ENCODE results near the gene ABCG8. TPM values are rescaled to one million over a fixed set of nuclear protein-coding genes. Genes with fewer than 3 reads are reported as not detected.

ABCG8 gene
- total RNA-seq, 1 donor from 2014 or later: 0.23 TPM

DNA sequence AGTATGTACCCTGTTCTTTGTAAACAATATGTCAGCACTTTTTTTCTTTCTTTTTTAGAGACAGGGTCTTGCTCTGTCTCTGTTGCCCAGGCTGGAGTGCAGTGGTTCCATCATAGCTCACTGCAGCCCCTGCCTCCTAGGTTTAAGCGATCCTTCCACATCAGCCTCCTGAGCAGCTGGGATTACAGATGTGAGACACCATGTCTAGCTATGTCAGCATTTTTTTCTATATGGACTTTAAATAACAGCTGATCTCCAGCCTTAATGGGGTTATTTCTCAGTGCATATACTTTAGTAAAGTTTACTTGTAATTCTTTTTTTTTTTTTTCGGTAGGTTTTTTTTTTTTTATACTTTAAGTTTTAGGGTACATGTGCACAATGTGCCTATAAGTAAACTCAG, 26.8 kb upstream of the ABCG8 start:
- Mint-ChIP-seq H3K27ac (no peak overlapping the region), H3K27me3 (ENCODE audit: low read depth) (no peaks in the 10 kb centered on the region), H3K4me1 (ENCODE audit: low read depth) (peaks cover 5% of the 10 kb centered on the region), H3K4me3 (ENCODE audit: low read depth) (no peak overlapping the region), H3K9me3 (peaks cover 4% of the 10 kb centered on the region), H3K36me3 (ENCODE audit: low read depth) (peaks cover 17% of the 10 kb centered on the region)
- no peak for DNase-seq (ENCODE audit: low spot score)
- intact Hi-C loops (cut with micrococcal nuclease): no loop called here

DNA sequence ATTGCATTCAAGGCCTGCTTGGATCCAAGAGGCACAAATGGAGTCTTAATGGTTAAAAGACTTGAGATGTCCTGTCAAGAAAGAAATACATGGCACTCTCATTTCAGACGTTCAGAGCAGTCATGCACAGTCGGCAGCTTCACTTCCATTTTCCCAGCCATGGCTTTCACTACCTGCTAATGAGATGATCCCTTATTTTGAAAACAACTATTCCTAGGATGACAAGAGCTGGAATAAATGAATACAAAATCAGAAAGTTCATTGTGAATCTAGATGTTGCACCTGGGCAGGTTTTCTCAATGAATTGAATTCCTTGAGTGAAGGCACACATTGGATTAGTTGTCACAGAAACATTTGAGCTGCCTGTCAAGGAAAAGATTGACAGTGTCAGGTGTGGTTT, 25.8 kb upstream of the ABCG8 start:
- no peak for DNase-seq (ENCODE audit: low spot score)
- Mint-ChIP-seq H3K27me3 (ENCODE audit: low read depth) (no peaks in the 10 kb centered on the region), H3K9me3 (peaks cover 4% of the 10 kb centered on the region), H3K36me3 (ENCODE audit: low read depth) (peaks cover 17% of the 10 kb centered on the region), H3K4me1 (ENCODE audit: low read depth) (peaks cover 5% of the 10 kb centered on the region), H3K27ac (no peak overlapping the region), H3K4me3 (ENCODE audit: low read depth) (no peak overlapping the region)
- intact Hi-C loops (cut with micrococcal nuclease): no loop called here

DNA sequence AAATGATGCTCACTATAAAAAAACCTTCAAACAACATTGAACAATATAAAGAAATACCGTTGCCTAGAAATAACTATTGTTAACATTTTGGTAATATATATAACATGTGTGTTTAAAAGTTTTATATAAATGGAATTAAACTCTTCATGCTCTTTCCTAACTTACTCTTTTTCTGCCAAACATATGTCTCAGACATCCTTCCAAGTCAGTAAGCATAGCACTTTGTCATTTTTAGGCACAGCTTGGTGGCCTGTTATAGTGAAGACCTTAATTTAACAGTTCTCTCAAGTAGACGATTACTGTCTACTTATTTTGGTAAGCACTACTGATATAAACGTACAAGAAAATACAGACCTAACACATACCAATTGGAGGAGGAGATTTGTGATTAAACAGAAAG, 24.1 kb upstream of the ABCG8 start:
- H3K4me3 Mint-ChIP-seq (ENCODE audit: low read depth): no peak overlapping the region
- H3K4me1 Mint-ChIP-seq (ENCODE audit: low read depth): peaks cover 10% of the 10 kb centered on the region
- no peak overlapping the region for H3K27ac Mint-ChIP-seq
- peaks cover 7% of the 10 kb centered on the region for H3K9me3 Mint-ChIP-seq
- peaks cover 15% of the 10 kb centered on the region for H3K36me3 Mint-ChIP-seq (ENCODE audit: low read depth)
- no peaks in the 10 kb centered on the region for H3K27me3 Mint-ChIP-seq (ENCODE audit: low read depth)
- intact Hi-C loops (cut with micrococcal nuclease): loop anchor here (5.0 kb wide), 1 partner anchor 37 kb away; no protein-coding TSS in a partner anchor
- DNase-seq (ENCODE audit: low spot score): no peak

DNA sequence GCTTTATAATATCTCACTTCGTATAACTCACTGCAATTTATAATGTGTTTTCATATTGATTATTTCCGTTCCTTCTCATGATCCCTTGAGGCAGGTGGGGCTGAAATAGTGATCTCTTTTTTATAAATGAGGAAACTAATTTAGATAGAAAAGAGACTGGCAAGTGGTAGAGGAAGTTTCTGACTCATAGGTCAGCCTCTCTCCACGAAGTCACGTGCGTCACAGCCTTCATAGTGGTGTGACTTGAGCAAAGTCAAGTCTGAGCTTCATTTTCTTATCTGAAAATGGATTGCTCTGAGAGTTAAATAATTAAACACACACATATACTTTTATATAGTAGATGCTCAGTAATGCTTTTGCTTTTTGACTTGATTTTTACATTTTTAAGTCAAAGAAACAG, 20.0 kb upstream of the ABCG8 start:
- Mint-ChIP-seq H3K27me3 (ENCODE audit: low read depth) (no peaks in the 10 kb centered on the region), H3K27ac (peak overlapping the region; percentile 24), H3K9me3 (peaks cover 7% of the 10 kb centered on the region), H3K4me3 (ENCODE audit: low read depth) (no peak overlapping the region), H3K36me3 (ENCODE audit: low read depth) (peaks cover 8% of the 10 kb centered on the region), H3K4me1 (ENCODE audit: low read depth) (peaks cover 10% of the 10 kb centered on the region)
- intact Hi-C loops (cut with micrococcal nuclease): loop anchor here (5.0 kb wide), 1 partner anchor 41 kb away; no protein-coding TSS in a partner anchor
- DNase-seq (ENCODE audit: low spot score): no peak

DNA sequence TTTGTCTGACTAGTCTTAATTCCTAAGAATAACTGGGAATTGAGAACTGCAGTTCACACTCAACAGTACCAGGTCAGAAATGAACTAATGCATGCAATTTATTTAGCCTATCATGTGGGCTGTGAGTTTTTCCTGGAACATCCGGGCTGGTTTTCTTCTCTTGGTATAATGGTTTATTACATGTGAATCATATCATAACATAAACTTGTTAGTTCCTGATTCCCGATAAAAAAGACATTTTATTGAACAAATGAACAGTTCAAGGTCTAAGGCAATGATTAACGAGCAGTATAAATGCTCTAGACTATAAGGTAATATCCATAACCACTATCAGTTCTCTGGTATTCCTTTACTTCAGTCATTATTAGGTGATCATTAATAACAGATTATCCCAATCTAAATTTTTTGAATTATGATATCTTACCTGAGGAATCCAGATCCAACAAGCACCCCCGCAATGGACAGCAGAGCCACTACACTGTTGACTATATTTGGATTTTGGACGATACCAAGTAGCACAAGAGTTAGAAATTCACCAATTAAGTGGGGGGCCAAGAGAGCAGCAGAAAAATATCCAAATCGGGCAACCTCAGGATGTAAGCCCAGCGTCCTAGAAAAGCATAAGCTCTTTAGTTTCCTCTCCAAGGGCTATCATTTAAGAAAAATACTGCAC, 19.1 kb upstream of the ABCG8 start:
- no peak overlapping the region for H3K4me3 Mint-ChIP-seq (ENCODE audit: low read depth)
- DNase-seq (ENCODE audit: low spot score): no peak
- H3K27ac Mint-ChIP-seq: no peak overlapping the region
- peaks cover 10% of the 10 kb centered on the region for H3K4me1 Mint-ChIP-seq (ENCODE audit: low read depth)
- peaks cover 8% of the 10 kb centered on the region for H3K36me3 Mint-ChIP-seq (ENCODE audit: low read depth)
- H3K27me3 Mint-ChIP-seq (ENCODE audit: low read depth): no peaks in the 10 kb centered on the region
- peaks cover 7% of the 10 kb centered on the region for H3K9me3 Mint-ChIP-seq
- intact Hi-C loops (cut with micrococcal nuclease): loop anchor here (5.0 kb wide), 1 partner anchor 42 kb away; no protein-coding TSS in a partner anchor

DNA sequence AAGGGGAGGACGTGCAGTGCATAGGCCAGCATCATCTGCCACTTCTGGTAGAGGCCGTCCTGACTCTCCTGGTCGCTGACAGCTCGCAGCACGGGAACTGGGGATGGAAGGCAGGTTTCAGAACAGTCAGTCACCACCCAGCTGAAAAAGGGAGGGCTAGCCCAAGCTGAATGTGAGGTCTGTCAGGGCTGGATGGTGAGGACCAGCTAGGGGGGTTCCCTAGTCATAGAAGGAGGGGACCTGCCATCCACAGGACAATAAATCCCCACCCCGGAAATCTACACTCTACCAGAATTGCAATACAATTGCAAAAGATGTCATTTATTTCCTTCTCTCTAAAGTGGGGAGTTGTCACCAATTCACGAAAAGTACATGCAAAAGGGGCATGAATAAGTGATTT, 15.9 kb upstream of the ABCG8 start:
- intact Hi-C loops (cut with micrococcal nuclease): no loop called here
- Mint-ChIP-seq H3K36me3 (ENCODE audit: low read depth) (no peaks in the 10 kb centered on the region), H3K4me3 (ENCODE audit: low read depth) (no peak overlapping the region), H3K9me3 (peaks cover 3% of the 10 kb centered on the region), H3K27me3 (ENCODE audit: low read depth) (no peaks in the 10 kb centered on the region), H3K4me1 (ENCODE audit: low read depth) (peaks cover 7% of the 10 kb centered on the region), H3K27ac (no peak overlapping the region)
- no peak for DNase-seq (ENCODE audit: low spot score)

DNA sequence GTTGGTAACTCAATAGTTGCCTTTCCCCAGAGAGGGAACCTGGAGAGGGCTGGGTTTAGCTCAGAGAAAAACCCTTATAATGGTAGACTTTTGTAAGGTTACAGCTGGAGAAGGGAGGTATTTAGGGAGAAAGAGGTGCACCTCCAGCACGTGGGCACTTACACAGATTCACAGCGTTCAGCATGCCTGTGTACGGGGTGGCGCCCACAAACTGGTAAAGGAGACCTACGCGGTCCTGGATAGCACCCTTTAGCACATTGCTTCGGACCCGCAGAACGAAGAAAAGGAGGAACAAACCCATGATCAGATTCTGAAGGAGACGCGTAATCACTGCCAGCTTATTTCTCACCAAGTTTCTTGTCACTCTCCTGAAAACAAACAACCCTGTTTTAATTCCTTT, 15.0 kb upstream of the ABCG8 start:
- H3K36me3 Mint-ChIP-seq (ENCODE audit: low read depth): no peaks in the 10 kb centered on the region
- peaks cover under 1% of the 10 kb centered on the region for H3K9me3 Mint-ChIP-seq
- DNase-seq (ENCODE audit: low spot score): no peak
- H3K4me1 Mint-ChIP-seq (ENCODE audit: low read depth): peaks cover 4% of the 10 kb centered on the region
- intact Hi-C loops (cut with micrococcal nuclease): no loop called here
- H3K27me3 Mint-ChIP-seq (ENCODE audit: low read depth): no peaks in the 10 kb centered on the region
- H3K4me3 Mint-ChIP-seq (ENCODE audit: low read depth): no peak overlapping the region
- H3K27ac Mint-ChIP-seq: no peak overlapping the region

DNA sequence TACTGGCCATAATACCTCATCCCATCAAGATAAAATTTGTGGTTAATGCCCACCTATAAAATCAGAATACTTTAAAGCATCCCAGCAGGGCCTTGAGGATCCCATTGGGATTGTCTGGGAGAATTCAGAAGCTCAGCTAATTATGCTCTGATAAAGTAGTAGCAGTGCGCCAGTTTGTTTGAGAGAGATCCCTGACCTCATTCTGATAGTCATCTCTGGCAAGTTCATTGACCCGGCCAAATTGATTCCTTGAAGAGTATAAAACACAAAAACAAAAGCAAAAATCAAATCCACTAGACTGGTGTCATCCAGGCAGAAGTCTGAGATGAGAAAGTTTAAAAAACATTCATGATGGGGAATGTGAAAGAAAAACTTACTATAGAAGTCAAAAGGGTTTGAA, 14.3 kb upstream of the ABCG8 start:
- H3K4me3 Mint-ChIP-seq (ENCODE audit: low read depth): no peak overlapping the region
- no peaks in the 10 kb centered on the region for H3K4me1 Mint-ChIP-seq (ENCODE audit: low read depth)

DNA sequence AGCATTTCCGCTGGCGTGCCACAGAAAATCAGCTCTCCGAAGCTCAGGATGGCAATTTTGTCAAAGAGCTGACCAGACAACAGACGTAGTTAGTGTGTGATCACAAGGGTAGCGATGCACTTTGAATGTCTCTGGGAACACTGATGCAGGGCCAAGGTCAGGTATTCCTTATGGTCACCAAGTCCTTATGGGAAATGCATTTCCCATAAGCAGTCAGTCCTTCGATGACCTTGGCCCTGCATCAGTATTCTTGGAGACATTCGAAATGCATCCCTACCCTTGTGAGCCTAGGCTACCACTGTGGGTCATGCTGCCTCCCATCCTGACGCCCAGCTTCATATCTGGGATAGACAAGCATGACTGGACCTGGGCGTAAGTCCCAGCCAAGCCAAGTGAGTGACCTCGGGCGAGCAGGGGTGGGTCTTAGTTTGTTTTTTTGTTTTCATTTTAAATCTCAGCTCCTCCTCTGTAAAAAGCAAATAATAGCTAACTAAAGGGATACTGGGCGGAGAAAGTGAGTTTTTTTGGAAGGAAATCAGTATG, 13.7 kb upstream of the ABCG8 start:
- intact Hi-C loops (cut with micrococcal nuclease): no loop called here
- Mint-ChIP-seq H3K9me3 (no peaks in the 10 kb centered on the region), H3K36me3 (ENCODE audit: low read depth) (no peaks in the 10 kb centered on the region), H3K4me1 (ENCODE audit: low read depth) (no peaks in the 10 kb centered on the region), H3K27me3 (ENCODE audit: low read depth) (peaks cover 8% of the 10 kb centered on the region), H3K4me3 (ENCODE audit: low read depth) (no peak overlapping the region), H3K27ac (no peak overlapping the region)
- DNase-seq (ENCODE audit: low spot score): no peak

More for the DNA sequence above, 14.3 kb upstream of the ABCG8 start:
- DNase-seq (ENCODE audit: low spot score): no peak
- Mint-ChIP-seq H3K27me3 (ENCODE audit: low read depth) (peaks cover 3% of the 10 kb centered on the region), H3K36me3 (ENCODE audit: low read depth) (no peaks in the 10 kb centered on the region), H3K9me3 (no peaks in the 10 kb centered on the region), H3K27ac (no peak overlapping the region)
- intact Hi-C loops (cut with micrococcal nuclease): no loop called here

DNA sequence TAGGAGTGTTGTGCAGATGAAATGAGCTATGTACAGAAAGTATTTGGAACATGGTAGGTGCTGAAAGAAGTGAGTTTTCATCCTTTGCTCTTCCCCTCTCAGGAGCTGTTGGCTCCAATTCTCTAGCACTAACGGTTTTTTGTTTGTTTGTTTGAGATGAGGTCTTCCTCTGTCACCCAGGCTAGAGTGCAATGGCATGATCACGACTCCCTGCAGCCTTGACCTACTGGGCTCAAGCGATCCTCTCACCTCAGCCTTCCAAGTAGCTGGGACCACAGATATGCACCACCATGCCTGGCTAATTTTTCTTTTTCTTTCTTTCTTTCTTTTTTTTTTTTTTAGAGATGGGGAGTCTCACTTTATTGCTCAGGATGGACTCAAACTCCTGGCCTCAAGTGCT, 12.9 kb upstream of the ABCG8 start:
- Mint-ChIP-seq H3K4me3 (ENCODE audit: low read depth) (no peak overlapping the region), H3K36me3 (ENCODE audit: low read depth) (no peaks in the 10 kb centered on the region), H3K4me1 (ENCODE audit: low read depth) (no peaks in the 10 kb centered on the region), H3K27me3 (ENCODE audit: low read depth) (peaks cover 15% of the 10 kb centered on the region), H3K9me3 (no peaks in the 10 kb centered on the region), H3K27ac (no peak overlapping the region)
- DNase-seq (ENCODE audit: low spot score): no peak
- intact Hi-C loops (cut with micrococcal nuclease): no loop called here

DNA sequence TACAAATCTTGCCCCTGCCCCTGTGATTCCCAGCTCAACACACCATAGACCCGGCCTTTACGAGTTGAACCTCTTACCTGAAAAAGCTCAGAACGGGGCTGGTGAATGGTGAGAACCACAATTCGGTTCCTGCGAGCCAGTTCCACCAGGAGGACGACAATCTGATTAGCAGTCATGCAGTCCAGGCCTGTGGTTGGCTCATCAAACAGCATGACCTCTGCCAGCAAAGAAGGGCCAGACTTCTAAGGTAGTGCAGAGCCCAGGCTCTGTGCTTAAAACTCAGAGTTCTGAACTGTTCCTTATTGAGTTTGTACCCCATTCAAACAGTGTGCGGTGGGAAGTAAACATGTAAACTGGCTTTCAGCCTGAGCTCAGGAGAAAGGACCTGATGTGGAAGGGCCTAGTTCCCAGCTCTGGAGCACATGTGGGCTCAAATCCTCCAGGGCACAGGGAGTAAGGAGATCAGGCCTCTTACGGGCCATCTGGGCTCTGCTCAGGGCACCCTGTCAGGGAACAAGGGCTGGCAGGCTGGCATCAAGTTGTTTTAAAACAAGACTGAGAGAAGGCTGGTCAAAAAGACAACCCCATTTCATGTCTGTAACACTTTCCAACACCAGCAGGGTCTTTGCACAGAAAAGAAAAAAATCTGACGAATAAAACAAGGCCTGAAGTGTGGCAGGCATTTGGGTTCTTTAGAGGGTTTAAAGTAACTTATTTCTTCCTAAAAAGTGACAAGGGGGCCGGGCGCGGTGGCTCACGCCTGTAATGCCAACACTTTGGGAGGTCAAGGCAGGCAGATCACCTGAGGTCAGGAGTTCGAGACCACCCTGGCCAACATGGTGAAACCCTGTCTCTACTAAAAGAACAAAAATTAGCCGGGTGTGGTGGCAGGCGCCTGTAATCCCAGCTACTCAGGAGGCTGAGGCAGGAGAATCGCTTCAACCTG, 12.2 kb upstream of the ABCG8 start:
- Mint-ChIP-seq H3K9me3 (no peaks in the 10 kb centered on the region), H3K27ac (no peak overlapping the region), H3K27me3 (ENCODE audit: low read depth) (peaks cover 20% of the 10 kb centered on the region), H3K4me1 (ENCODE audit: low read depth) (peaks cover 3% of the 10 kb centered on the region), H3K4me3 (ENCODE audit: low read depth) (no peak overlapping the region), H3K36me3 (ENCODE audit: low read depth) (no peaks in the 10 kb centered on the region)
- no peak for DNase-seq (ENCODE audit: low spot score)
- intact Hi-C loops (cut with micrococcal nuclease): no loop called here

DNA sequence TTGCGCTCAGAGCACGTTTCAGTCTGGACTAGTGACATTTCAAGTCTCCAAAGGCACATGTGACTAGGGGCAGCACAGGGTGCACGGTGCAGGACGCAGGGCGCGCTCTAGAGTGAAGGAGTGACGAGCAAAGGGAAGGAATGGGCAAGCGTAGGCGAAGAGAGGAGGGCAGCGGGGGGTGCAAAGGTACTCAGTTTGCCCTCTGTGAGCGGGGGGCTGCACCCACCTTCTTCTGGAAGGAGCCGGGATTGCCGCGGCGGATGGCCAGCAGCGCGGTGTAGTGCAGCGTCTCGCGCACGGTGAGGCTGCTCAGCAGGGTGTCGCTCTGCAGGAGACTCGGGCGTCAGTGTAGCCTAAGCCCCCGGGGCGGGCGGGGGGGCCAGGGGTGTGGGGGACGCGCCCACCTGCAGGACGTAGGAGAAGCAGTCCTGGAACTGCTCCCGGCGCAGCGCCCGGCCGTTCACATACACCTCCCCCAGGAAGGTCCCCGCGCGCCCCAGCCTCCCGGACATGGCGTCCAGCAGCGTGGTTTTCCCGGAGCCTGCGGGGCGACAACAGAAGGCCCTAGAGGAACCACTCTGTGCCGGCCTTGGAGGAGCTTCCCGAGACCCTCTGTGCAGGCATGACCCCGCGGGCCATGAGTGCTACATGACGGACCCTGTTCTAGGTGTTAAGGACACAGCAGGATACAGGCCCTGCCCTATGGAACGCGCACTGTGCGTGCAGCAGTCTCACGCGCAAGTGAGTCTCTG, 7.1 kb upstream of the ABCG8 start:
- Mint-ChIP-seq H3K4me3 (ENCODE audit: low read depth) (peak overlapping the region; percentile 76), H3K27ac (no peak overlapping the region), H3K4me1 (ENCODE audit: low read depth) (peaks cover 4% of the 10 kb centered on the region), H3K9me3 (no peaks in the 10 kb centered on the region), H3K27me3 (ENCODE audit: low read depth) (peaks cover 22% of the 10 kb centered on the region), H3K36me3 (ENCODE audit: low read depth) (no peaks in the 10 kb centered on the region)
- intact Hi-C loops (cut with micrococcal nuclease): no loop called here
- no peak for DNase-seq (ENCODE audit: low spot score)
